Measurements from ENCODE around the gene PACS2.

Gene PACS2

DNA sequence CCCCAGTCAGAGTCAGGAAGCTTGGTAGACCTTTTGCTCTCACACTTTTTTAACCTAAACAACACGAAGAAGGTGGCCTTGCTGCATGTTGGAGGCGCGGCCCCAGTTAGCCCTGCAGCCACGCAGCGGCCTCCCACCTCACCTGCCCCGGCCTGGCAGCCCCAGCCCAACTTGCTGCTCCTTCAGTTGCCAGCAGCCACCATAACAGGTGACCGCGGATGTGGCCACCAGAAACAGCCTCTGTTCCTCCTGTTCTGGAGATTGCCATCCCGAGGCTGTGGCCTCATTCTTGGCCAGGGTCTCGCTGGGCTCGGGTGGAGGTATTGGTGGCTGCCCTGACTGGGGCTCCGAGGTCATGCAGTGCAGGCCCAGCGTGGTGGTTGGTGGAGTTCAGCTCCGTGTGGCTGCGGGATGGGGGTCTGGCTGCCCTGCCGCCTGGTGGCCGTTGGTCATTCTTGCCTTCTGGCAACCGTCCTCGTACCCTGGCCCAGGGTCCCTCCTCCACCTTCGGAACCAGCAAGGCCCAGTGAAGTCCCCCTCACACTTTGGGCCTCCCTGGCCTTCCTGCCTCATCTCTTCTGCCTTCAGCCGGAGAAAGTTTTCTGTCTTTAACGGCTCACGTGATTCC lies 63.1 kb downstream of the PACS2 start:
- H3K9me3 ChIP-seq (ENCODE audit: control extremely low read depth in 1 of 5, control insufficient read depth in 4 of 5, insufficient read depth in 2 of 5, low read depth in 1 of 5, low read length in 4 of 5): no peaks in the 10 kb centered on the region
- DNase-seq: no peak
- 96% methylated on average over 22 of the region's 23 CpGs for WGBS (ENCODE audit: insufficient coverage)
- no peaks in the 10 kb centered on the region for H3K27me3 ChIP-seq (replicated peaks in 2 of 5; ENCODE audit: control insufficient read depth in 4 of 5, insufficient read depth in 5 of 5, low read length in 4 of 5)
- H3K27ac ChIP-seq (ENCODE audit: insufficient read depth in 1 of 2, low read depth in 1 of 2, low read length in 2 of 2, poor library complexity in 1 of 2, severe bottlenecking in 2 of 2): no peak overlapping the region
- H3K36me3 ChIP-seq (ENCODE audit: control insufficient read depth in 4 of 4, insufficient read depth in 4 of 4, low read length in 3 of 4): peaks cover 0 to 20% (median 9%) of the 10 kb centered on the region in 4 experiments
- ChIA-PET CTCF (interaction anchor here (0.9 to 1.0 kb wide), 2 partner anchors 11 to 113 kb away, joined by 4 read pairs; no protein-coding TSS in a partner anchor), POLR2A (no interaction called here)
- peaks cover 0 to 16% (median 13%) of the 10 kb centered on the region in 4 experiments for H3K4me1 ChIP-seq (ENCODE audit: control extremely low read depth in 1 of 4, control insufficient read depth in 4 of 4, insufficient read depth in 4 of 4, low read length in 3 of 4)
- H3K4me3 ChIP-seq (ENCODE audit: control insufficient read depth in 1 of 7, extremely low read depth in 1 of 7, insufficient read depth in 4 of 7, low read depth in 2 of 7, low read length in 6 of 7): no peak overlapping the region

- Histone ChIP-seq H3K27me3 (replicated peaks in 2 of 5; ENCODE audit: control insufficient read depth in 4 of 5, insufficient read depth in 5 of 5, low read length in 4 of 5) (no peaks in the 10 kb centered on the region), H3K4me3 (ENCODE audit: control insufficient read depth in 1 of 7, extremely low read depth in 1 of 7, insufficient read depth in 4 of 7, low read depth in 2 of 7, low read length in 6 of 7) (no peak overlapping the region), H3K27ac (ENCODE audit: insufficient read depth in 1 of 2, low read depth in 1 of 2, low read length in 2 of 2, poor library complexity in 1 of 2, severe bottlenecking in 2 of 2) (no peak overlapping the region), H3K9me3 (ENCODE audit: control extremely low read depth in 1 of 5, control insufficient read depth in 4 of 5, insufficient read depth in 2 of 5, low read depth in 1 of 5, low read length in 4 of 5) (no peaks in the 10 kb centered on the region), H3K4me1 (ENCODE audit: control extremely low read depth in 1 of 4, control insufficient read depth in 4 of 4, insufficient read depth in 4 of 4, low read length in 3 of 4) (peaks cover 0 to 16% (median 13%) of the 10 kb centered on the region in 4 experiments), H3K36me3 (ENCODE audit: control insufficient read depth in 4 of 4, insufficient read depth in 4 of 4, low read length in 3 of 4) (peaks cover 0 to 25% (median 14%) of the 10 kb centered on the region in 4 experiments)
- ChIA-PET CTCF (no interaction called here), POLR2A (no interaction called here)
- WGBS (ENCODE audit: insufficient coverage): 97% methylated on average over 10 of the region's 11 CpGs
- DNase-seq: no peak
Observed at GRCh38 chr14:105378199-105378598, 63.7 kb downstream of the PACS2 start.

DNA sequence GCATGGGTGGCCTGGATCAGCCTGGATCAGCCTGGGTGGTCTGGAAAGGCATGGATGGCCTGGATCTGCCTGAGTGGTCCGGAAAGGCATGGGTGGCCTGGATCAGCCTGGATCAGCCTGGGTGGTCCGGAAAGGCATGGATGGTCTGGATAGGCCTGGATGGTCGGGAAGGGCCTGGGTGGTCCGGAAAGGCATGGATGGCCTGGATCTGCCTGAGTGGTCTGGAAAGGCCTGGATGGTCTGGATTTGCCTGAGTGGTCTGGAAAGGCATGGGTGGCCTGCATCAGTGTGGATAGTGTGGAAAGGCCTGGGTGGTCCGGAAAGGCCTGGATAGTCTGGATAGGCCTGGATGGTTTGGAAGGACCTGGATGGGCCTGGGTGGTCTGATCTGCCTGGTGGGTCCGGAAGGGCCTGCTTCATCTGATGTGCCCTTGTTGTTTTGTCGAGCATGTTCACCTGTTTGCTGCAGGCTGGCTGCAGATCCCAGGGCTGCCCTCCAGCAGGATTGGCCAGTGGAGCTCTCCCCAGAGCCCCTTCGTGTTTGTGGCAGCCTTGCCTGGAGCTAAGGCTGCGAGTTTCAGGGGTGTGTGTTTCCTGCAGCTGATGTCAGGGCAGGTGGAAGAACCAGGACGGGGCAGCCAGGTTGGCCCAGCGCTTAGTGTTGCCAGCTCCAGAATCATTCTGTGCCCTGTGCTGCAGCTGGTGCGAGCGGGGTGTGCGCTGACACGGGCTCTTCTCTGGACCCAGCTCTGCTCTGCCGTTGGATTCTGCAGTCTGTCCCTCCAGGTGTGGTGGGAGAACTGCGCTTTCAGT lies 64.5 kb downstream of the PACS2 start:
- peaks cover 0 to 34% (median 19%) of the 10 kb centered on the region in 4 experiments for H3K36me3 ChIP-seq (ENCODE audit: control insufficient read depth in 4 of 4, insufficient read depth in 4 of 4, low read length in 3 of 4)
- H3K27me3 ChIP-seq (replicated peaks in 2 of 5; ENCODE audit: control insufficient read depth in 4 of 5, insufficient read depth in 5 of 5, low read length in 4 of 5): no peaks in the 10 kb centered on the region
- ChIA-PET POLR2A (no interaction called here), CTCF (interaction anchor here (1.3 to 1.5 kb wide), 4 partner anchors 10 to 20 kb away, joined by 3 to 5 read pairs (median 4); no protein-coding TSS in a partner anchor)
- no peak overlapping the region for H3K27ac ChIP-seq (ENCODE audit: insufficient read depth in 1 of 2, low read depth in 1 of 2, low read length in 2 of 2, poor library complexity in 1 of 2, severe bottlenecking in 2 of 2)
- no peak for DNase-seq
- peaks cover 0 to 16% (median 13%) of the 10 kb centered on the region in 4 experiments for H3K4me1 ChIP-seq (ENCODE audit: control extremely low read depth in 1 of 4, control insufficient read depth in 4 of 4, insufficient read depth in 4 of 4, low read length in 3 of 4)
- 99% methylated on average over 15 of the region's 17 CpGs for WGBS (ENCODE audit: insufficient coverage)
- H3K9me3 ChIP-seq (ENCODE audit: control extremely low read depth in 1 of 5, control insufficient read depth in 4 of 5, insufficient read depth in 2 of 5, low read depth in 1 of 5, low read length in 4 of 5): no peaks in the 10 kb centered on the region
- no peak overlapping the region for H3K4me3 ChIP-seq (ENCODE audit: control insufficient read depth in 1 of 7, extremely low read depth in 1 of 7, insufficient read depth in 4 of 7, low read depth in 2 of 7, low read length in 6 of 7)

DNA sequence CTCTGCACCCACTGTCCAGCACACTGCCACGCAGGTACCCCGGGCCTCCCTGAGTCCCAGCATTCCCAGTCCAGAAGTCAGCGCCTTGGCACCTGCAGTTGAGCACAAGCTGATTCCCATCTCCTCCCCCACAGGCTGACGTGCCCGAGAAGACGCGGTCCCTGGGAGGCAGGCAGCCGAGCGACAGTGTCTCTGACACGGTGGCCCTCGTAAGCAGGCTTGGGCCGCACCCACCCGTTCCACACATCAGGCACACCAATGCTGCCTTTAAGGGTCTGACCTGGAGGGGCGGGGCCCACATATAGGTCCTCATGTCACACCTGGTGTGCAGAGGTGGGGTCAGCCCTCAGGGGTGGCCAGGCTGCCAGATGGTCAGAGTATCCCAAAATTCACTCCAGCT lies 65.4 kb downstream of the PACS2 start:
- Histone ChIP-seq H3K9me3 (ENCODE audit: control extremely low read depth in 1 of 5, control insufficient read depth in 4 of 5, insufficient read depth in 2 of 5, low read depth in 1 of 5, low read length in 4 of 5) (no peaks in the 10 kb centered on the region), H3K4me1 (ENCODE audit: control extremely low read depth in 1 of 4, control insufficient read depth in 4 of 4, insufficient read depth in 4 of 4, low read length in 3 of 4) (peaks cover 0 to 16% (median 13%) of the 10 kb centered on the region in 4 experiments), H3K4me3 (ENCODE audit: control insufficient read depth in 1 of 7, extremely low read depth in 1 of 7, insufficient read depth in 4 of 7, low read depth in 2 of 7, low read length in 6 of 7) (no peak overlapping the region), H3K27ac (ENCODE audit: insufficient read depth in 1 of 2, low read depth in 1 of 2, low read length in 2 of 2, poor library complexity in 1 of 2, severe bottlenecking in 2 of 2) (no peak overlapping the region), H3K36me3 (ENCODE audit: control insufficient read depth in 4 of 4, insufficient read depth in 4 of 4, low read length in 3 of 4) (peaks cover 0 to 43% (median 23%) of the 10 kb centered on the region in 4 experiments), H3K27me3 (replicated peaks in 2 of 5; ENCODE audit: control insufficient read depth in 4 of 5, insufficient read depth in 5 of 5, low read length in 4 of 5) (no peaks in the 10 kb centered on the region)
- POLR2A ChIA-PET: no interaction called here
- CTCF ChIA-PET: interaction anchor here (1.3 to 1.5 kb wide), 5 partner anchors 9 to 19 kb away, joined by 3 to 5 read pairs (median 5); no protein-coding TSS in a partner anchor
- WGBS (ENCODE audit: insufficient coverage): 99% methylated on average over 11 of the region's 14 CpGs
- DNase-seq: no peak

GRCh38 chr14:105380756-105381155 lies 66.2 kb downstream of the PACS2 start:
- CTCF ChIA-PET: interaction anchor here (1.3 to 1.5 kb wide), 3 partner anchors 9 to 17 kb away, joined by 3 to 5 read pairs (median 5); no protein-coding TSS in a partner anchor
- WGBS (ENCODE audit: insufficient coverage): 97% methylated on average over 16 of the region's 19 CpGs

DNA sequence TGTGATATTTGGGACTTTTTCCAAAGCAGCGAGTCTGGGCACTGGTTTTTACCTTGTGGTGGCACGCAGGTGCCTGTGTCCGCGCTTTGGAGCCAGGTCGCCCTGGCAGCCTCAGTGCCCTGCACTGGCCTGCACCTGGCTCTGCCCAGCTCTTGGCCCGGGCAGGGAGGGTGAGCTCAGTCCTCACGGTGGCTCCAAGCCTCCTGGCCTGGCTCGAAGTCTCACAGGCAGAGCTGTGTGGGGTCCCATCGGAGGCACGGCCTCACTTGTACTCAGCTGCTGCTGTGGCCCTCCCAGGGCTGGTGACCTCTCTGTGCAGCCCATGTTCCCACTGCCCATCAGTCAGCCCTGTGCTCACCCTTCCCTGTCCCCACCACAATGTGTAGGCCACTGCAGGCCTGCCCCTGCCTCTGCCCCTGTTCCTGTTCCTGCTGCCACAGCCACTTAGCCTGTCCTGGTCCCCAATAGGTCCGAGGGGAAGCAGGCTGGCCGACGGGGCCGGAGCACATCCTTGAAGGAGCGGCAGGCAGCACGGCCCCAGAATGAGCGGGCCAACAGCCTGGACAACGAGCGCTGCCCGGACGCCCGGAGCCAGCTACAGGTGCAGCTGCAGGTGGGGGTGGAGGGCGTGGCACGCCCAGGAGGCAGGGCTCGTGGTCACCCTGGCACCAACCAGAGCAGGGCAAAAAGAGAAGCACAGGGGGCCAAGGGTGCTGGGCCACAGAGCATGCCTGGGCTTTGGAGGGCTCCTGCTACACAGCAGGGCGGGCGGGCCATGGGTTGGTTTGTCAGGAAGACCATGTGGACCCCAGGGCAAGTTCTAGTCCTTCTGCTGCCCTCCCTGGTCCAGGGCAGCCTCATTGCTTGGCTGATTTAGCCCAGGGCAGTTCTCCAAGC lies 67.1 kb downstream of the PACS2 start:
- no peak overlapping the region for H3K4me3 ChIP-seq (ENCODE audit: control insufficient read depth in 1 of 7, extremely low read depth in 1 of 7, insufficient read depth in 4 of 7, low read depth in 2 of 7, low read length in 6 of 7)
- 92% methylated on average over 26 of the region's 27 CpGs for WGBS (ENCODE audit: insufficient coverage)
- H3K27me3 ChIP-seq (replicated peaks in 2 of 5; ENCODE audit: control insufficient read depth in 4 of 5, insufficient read depth in 5 of 5, low read length in 4 of 5): no peaks in the 10 kb centered on the region
- peaks cover 0 to 3% (median 0%) of the 10 kb centered on the region in 4 experiments for H3K4me1 ChIP-seq (ENCODE audit: control extremely low read depth in 1 of 4, control insufficient read depth in 4 of 4, insufficient read depth in 4 of 4, low read length in 3 of 4)
- no peaks in the 10 kb centered on the region for H3K9me3 ChIP-seq (ENCODE audit: control extremely low read depth in 1 of 5, control insufficient read depth in 4 of 5, insufficient read depth in 2 of 5, low read depth in 1 of 5, low read length in 4 of 5)
- peaks cover 0 to 58% (median 33%) of the 10 kb centered on the region in 4 experiments for H3K36me3 ChIP-seq (ENCODE audit: control insufficient read depth in 4 of 4, insufficient read depth in 4 of 4, low read length in 3 of 4)
- CTCF ChIA-PET: interaction anchor here (1.4 to 3.3 kb wide), 3 partner anchors 10 to 147 kb away, joined by 3 to 16 read pairs (median 5); no protein-coding TSS in a partner anchor
- POLR2A ChIA-PET: no interaction called here
- no peak for DNase-seq
- no peak overlapping the region for H3K27ac ChIP-seq (ENCODE audit: insufficient read depth in 1 of 2, low read depth in 1 of 2, low read length in 2 of 2, poor library complexity in 1 of 2, severe bottlenecking in 2 of 2)

More at GRCh38 chr14:105380756-105381155, 66.2 kb downstream of the PACS2 start:
- Histone ChIP-seq H3K27ac (ENCODE audit: insufficient read depth in 1 of 2, low read depth in 1 of 2, low read length in 2 of 2, poor library complexity in 1 of 2, severe bottlenecking in 2 of 2) (no peak overlapping the region), H3K27me3 (replicated peaks in 2 of 5; ENCODE audit: control insufficient read depth in 4 of 5, insufficient read depth in 5 of 5, low read length in 4 of 5) (no peaks in the 10 kb centered on the region), H3K4me3 (ENCODE audit: control insufficient read depth in 1 of 7, extremely low read depth in 1 of 7, insufficient read depth in 4 of 7, low read depth in 2 of 7, low read length in 6 of 7) (no peak overlapping the region), H3K9me3 (ENCODE audit: control extremely low read depth in 1 of 5, control insufficient read depth in 4 of 5, insufficient read depth in 2 of 5, low read depth in 1 of 5, low read length in 4 of 5) (no peaks in the 10 kb centered on the region), H3K36me3 (ENCODE audit: control insufficient read depth in 4 of 4, insufficient read depth in 4 of 4, low read length in 3 of 4) (peaks cover 0 to 50% (median 29%) of the 10 kb centered on the region in 4 experiments), H3K4me1 (ENCODE audit: control extremely low read depth in 1 of 4, control insufficient read depth in 4 of 4, insufficient read depth in 4 of 4, low read length in 3 of 4) (peaks cover 0 to 12% (median 9%) of the 10 kb centered on the region in 4 experiments)
- POLR2A ChIA-PET: no interaction called here
- no peak for DNase-seq

Measured in common myeloid progenitor, CD34-positive (primary cell).